ENCODE results near the gene KLHDC10.

GRCh38 chr7:130124711-130125110 lies 54.4 kb downstream of the KLHDC10 start:
- no peak for TF ChIP-seq CTCF (IDR thresholded peaks at IDR 0.05)
- no peak for TF ChIP-seq EZH2phosphoT487 (IDR thresholded peaks at IDR 0.05)
